Measurements from ENCODE around the gene TRANK1.
A peak's percentile ranks its signal among the peaks of the same experiment; 100 is the strongest.
"Not testable (repeated sequence)": the region's sequence is repeated elsewhere in the genome, so short reads cannot be mapped to it uniquely, and the experiment has no call there.

TRANK1 gene

GRCh38 chr3:36890261-36890660, 54.6 kb downstream of the TRANK1 start:
- no peak for DNase-seq

DNA sequence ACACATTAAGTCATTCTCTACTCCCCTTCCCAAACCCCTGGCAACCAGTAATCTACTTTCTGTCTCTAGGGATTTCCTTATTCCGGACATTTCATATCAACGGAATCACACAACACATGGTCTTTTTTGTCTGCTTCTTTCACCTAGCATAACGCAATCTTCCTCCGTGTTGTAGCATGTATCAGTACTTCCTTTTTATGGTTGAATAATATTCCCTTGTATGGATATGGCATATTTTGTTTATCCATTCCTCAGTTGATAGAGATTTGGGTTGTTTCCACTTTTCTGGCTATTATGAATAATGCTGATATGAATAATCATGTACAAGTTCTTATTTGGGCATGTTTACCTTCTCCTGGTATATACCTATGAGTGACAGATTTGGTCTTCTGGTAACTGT, 63.1 kb downstream of the TRANK1 start:
- DNase-seq: no peak

- not testable (repeated sequence) for DNase-seq
Observed at GRCh38 chr3:36879842-36880241, 65.0 kb downstream of the TRANK1 start.

DNA sequence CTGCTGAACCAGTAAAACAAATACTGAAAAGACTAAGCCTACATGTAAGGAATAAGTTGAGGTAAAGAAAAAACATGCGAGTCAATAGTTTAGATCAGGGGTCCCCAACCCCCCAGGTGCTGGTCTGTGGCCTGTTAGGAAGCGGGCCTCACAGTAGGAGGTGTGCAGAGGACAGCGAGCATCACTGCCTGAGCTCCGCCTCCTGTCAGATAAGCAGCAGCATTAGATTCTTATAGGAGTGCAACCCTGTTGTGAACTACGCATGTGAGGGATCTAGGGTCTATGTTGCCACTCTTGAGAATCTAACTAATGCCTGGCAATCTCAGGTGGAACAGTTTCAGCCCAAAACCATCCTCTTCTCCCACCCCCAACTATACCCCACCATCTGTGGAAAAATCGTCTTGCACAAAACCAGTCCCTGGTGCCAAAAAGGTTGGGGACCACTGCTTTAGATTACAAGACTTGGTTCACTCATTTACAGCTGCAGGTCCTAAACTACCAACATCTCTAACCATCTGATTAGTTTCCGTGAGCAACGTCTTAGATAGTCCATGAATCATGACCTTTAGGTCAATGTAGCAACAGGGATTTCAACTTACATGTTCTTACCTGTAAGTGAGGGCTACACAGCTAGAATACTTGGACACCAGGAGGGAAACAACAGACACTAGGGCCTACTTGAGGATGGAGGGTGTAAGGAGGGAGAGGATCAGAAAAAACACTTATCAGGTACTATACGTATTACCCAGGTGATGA, 66.7 kb downstream of the TRANK1 start:
- DNase-seq: no peak

- DNase-seq: no peak
Observed at GRCh38 chr3:36876181-36876936, 68.5 kb downstream of the TRANK1 start.

- DNase-seq: no peak
Observed at GRCh38 chr3:36875397-36875796, 69.5 kb downstream of the TRANK1 start.

DNA sequence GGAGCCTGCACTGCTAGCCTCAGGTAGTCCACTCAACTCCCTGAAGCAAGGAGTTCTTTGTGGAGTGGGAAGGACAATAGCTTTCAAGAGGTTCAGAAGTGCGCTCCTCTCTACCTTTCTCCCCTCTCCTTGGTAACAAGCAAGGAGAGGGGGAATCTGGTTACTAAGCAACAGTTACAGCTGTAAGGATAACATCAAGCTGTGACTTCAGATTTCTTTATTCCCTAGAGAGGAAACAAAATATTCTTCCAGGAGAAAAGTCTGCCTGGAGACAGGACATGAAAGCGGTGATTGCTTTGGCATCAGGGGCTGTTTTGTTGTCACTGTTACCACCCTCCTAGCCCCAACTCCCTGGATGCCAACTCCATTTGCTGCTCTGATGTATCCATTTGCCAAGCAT, 70.4 kb downstream of the TRANK1 start:
- no peak for DNase-seq

GRCh38 chr3:36871379-36872126, 73.3 kb downstream of the TRANK1 start:
- no peak for DNase-seq

GRCh38 chr3:36868614-36869436, 76.0 kb downstream of the TRANK1 start:
- DNase-seq: peak; percentile 52

DNA sequence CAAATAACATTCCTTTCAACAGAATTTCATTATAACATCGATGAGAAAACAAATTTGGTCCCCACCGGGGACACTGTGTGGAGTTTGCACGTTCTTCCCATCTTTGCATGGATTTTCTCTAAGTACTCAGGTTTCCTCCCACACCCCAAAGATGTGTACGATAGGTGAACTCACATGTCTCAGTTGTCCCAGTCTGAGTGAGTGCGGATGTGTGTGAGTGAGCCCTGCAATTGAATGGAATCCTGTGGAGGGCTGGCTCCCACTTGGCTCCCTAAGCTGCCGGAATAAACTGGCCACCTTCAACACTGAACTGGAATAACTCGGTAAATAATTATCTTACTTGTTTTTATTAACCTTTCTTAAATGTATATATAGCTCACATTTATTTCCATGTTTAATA, 77.0 kb downstream of the TRANK1 start:
- no peak for DNase-seq

- DNase-seq: no peak
Observed at GRCh38 chr3:36866368-36866767, 78.5 kb downstream of the TRANK1 start.

GRCh38 chr3:36864180-36865053, 80.4 kb downstream of the TRANK1 start:
- no peak for DNase-seq

GRCh38 chr3:36862076-36862755, 82.6 kb downstream of the TRANK1 start:
- DNase-seq: no peak

DNA sequence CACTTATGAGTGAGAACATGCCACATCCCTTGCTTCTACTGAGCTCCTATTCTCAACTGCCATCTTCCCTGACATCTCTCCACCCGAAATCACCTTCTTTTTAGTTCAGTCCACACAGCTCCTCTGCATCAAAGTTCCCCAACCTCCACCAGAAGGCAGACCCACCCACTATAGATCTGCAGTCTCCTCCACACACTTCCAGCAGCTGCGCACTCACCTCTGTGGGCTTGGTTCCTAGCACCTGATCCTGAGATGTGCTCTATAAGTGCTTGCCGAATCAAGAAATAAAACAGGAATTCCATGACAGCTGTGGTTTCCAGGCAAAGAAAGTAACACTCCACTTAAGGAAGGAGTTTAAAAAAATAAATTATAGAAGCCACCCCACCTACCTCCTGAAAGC, 85.4 kb downstream of the TRANK1 start:
- no peak for DNase-seq

DNA sequence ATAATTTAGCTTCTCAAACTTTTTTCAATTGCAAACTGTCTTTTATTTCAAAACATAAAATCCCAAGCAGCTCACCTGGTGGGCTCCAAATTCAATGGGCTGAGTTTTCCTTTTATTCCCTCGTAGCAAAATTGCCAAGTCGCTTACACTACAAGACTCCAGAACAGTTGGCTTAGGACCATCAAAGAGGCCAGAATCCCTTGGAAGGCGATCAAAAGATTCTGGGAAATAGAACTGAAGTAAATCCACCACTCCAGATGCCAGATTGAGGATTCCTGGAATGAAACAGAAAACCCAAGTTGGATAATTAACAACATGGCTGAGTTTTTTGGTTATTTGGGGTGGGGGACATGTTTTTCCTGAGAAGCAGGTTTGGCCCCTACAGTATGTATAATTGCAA, 92.8 kb downstream of the TRANK1 start:
- no peak for DNase-seq

DNA sequence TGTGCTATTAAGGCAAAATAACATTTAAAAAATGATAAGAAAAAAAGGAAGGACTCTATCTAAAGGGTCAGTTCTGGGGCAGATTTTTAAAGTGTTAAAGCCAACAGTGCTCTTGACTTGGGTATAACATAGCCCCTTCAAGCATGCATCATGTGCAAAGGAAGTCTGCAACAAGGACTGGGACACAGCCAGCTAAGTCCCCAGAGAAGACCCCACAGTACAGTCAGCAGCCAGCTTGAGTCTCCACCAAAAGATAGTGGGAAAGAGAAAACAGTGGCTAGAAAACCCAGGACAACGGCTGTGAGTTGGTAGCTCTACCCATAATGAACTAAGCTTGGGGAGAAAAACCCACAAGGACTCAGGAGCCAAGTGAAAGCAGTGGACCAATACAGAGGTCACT, 94.1 kb downstream of the TRANK1 start:
- no peak for DNase-seq

GRCh38 chr3:36846406-36846805, 98.4 kb downstream of the TRANK1 start:
- no peak for DNase-seq

DNA sequence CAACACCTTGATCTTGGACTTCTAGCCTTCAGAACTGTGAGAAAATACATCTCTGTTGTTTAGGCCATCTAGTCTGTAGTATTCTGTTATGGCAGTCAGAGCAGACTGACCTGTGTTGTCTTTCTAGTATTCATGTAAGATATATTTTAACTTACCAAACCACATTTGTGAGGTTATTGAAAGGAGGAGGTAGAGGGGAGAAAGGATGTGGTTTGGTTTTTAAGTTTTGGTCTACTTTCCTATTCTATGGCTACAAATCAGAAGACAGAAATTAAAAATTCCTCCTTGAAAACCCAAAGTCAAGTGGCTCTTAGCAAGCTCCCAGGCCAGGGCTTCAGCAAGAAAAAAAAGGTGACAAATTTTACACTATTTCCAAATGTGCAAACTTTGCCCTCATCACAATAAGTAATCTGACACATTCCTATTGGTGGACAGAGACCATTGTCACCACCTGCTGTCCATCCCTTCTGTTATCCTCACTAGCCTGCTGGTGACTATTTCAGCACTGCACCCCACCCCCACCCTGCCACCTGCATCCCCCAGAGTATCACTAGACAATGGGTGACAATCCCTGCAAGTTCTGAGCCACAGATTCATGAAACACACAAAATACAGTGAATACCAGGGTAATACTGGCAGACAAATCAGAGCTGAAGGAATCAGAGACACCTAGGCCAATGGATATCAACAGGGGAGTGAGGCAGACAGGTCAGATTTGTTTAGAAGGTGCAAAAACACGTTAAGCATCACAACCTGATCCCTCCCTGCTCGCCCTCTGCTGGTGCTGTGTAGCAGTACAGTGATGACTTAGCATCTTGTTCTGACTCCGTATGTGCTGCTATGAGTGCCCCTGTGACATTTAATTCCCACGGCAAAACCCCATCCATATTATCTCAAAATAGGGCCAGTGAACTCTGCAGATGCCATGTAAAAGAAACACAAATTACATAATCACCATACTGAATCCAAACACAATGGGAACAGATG, 101.5 kb downstream of the TRANK1 start:
- DNase-seq: no peak

GRCh38 chr3:36842275-36842674, 102.6 kb downstream of the TRANK1 start:
- DNase-seq: no peak

GRCh38 chr3:36840453-36840921, 104.4 kb downstream of the TRANK1 start:
- peak; percentile 69 for DNase-seq

All from left hindlimb (tissue), 1 donor.